Activated CD4-positive, alpha-beta T cell treated with anti-CD3 and anti-CD28 coated beads, Interleukin-10, Interleukin-2, amounts not matched to agents 100 ng/mL and 50 ng/mL, durations not matched to agents 16 hours and 8 hours (primary cell): ENCODE measurements around the gene LPP.

Experiments used
- DNase-seq: peaks from one replicate; pipeline ENCODE4 v3.0.0-alpha.2; 2020

LPP gene

GRCh38 chr3:188870431-188870830 lies 716.5 kb downstream of the LPP start:
- no peak for DNase-seq

DNA sequence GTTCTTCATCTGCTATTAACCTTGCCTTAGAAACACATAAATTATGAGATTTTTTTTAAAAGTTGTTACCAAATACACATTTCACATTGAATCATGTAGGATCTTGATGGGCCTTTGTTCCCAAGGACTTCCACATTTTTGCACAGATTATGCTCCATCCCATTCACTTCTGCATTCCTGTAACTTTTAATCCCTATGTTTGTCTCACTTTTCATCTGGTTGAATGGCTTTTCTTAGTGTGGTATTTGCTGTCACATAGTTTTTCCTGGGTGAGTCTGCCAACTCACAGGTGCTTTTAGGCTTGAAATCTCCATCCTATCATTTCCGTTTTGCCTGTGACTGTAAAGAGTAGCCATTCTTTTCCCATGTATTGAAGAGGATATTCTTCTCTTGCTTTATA lies 720.6 kb downstream of the LPP start:
- no peak for DNase-seq

GRCh38 chr3:188875413-188875812 lies 721.5 kb downstream of the LPP start:
- DNase-seq, result no peak

GRCh38 chr3:188876370-188876769 lies 722.4 kb downstream of the LPP start:
- no peak for DNase-seq

DNA sequence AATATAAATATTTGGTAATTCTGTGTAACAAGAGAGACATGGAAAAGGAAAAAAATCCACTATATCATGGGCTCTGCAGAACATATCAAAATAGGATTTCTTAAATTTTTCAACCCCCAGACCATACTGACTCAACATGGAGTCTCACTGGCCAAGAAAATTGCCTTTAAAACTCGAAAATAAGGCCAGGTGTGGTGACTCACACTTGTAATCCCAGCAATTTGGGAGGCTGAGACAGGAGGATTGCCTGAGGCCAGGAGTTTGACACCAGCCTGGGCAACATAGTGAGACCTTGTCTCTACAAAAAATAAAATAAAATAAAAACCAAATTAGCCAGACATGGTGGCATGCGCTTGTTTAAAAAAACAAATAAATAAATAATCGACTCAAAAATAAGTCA lies 723.4 kb downstream of the LPP start:
- DNase-seq, result no peak

DNA sequence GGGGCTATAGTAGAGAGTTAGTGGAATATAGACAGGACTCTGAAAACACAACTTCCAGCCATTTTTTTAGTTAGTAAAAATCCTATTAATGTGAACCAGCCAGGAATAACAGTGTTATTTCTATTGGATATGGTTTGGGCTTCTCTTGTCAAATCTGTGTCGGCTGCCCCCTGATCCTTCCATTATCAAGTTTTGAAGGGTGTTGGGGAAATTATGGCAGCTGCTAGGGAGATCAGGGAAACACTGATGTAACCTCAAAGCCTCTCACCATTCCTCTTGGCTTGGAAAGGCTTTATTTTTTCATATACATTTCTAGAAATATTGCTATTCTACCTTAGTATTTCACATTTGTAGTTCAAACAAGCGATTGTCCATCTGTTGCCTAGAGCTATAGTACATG lies 724.1 kb downstream of the LPP start:
- no peak for DNase-seq

- no peak for DNase-seq
Observed at GRCh38 chr3:188881954-188882641, 728.1 kb downstream of the LPP start.

- no peak for DNase-seq
Observed at GRCh38 chr3:188884299-188885043, 730.5 kb downstream of the LPP start.

- DNase-seq, result no peak
Observed at GRCh38 chr3:188888321-188889053, 734.5 kb downstream of the LPP start.

DNA sequence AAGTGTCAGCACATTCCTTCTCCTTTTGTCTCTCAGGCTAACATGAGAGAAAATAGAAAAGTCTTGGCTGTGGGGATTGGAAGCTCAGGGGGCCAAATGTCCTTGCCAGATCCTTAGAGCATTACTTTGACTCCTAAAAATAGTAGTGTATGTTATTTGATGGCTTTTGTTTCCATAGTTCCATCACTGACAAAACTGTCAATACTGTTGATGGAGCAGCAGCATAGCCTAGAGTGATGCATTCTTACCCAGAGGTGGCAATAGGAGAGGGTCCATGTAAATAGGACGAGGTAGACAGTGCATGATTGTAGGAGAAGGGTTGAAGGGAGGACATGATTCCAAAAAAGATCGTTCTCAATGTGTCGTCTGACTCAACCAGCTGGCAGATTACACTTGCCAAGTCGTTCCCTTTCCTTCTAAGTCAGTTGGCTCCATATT lies 735.1 kb downstream of the LPP start:
- DNase-seq, result no peak

- no peak for DNase-seq
Observed at GRCh38 chr3:188890572-188891270, 736.8 kb downstream of the LPP start.

GRCh38 chr3:188899881-188900280 lies 745.9 kb downstream of the LPP start:
- DNase-seq, result no peak

DNA sequence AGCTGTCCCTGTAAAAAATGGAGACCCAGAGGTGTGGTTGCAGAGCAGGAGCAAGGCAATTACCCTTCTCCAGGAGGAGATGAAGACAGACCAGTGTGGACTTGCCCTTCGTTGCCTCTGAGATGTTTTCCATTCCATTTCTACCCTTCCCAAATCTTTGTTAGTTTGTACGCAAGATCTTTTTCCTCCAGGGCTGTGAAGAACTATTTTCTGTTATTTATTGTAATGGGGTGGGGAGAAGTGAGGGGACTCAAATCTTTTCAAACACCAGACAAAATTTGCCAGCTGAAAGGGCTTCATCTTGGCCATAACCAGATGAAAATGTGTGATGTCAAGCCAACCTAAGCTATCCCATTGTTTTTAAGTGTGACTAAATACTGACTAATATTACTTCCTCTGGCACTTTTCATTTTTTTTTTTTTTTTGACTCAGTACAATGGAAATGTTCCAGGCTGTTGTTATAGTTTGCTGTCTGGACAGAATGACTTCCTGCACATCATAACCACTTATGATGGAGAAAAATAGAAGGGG lies 746.5 kb downstream of the LPP start:
- DNase-seq, result no peak

GRCh38 chr3:188901126-188901525 lies 747.2 kb downstream of the LPP start:
- DNase-seq, result no peak

- no peak for DNase-seq
Observed at GRCh38 chr3:188901671-188902287, 747.8 kb downstream of the LPP start.

DNA sequence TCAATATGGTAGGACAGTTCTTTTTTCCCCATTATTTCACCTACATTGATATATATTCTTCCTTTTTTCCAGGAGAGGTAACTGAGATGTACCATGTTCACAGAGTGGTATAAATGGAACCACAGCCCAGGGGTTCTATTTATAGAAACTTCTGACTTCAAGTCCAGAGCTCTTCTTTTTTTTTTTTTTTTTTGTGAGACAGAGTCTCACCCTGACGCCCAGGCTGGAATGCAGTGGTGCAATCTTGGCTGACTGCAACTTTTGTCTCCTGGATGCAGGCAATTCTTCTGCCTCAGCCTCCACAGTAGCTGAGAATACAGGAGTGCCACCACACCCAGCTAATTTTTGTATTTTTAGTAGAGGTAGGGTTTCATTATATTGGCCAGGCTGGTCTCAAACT lies 750.7 kb downstream of the LPP start:
- no peak for DNase-seq

DNA sequence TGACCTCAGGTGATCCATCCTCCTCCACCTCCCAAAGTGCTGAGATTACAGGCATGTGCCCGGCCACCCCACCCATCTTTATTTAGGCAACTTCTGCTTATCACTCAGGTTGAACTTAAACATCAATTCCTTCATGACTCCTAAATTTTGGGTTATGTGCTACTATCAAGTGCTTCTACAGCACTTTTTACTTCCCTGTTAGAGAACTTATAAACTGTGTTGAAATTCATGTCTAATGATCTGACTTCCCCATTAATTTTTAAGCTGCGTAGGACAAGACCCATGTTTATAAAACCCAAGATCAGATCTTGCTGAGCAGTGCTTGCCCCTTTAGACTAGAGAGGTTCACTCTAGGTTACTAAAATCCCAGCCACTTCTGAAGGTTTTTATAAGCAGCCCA lies 751.6 kb downstream of the LPP start:
- no peak for DNase-seq

DNA sequence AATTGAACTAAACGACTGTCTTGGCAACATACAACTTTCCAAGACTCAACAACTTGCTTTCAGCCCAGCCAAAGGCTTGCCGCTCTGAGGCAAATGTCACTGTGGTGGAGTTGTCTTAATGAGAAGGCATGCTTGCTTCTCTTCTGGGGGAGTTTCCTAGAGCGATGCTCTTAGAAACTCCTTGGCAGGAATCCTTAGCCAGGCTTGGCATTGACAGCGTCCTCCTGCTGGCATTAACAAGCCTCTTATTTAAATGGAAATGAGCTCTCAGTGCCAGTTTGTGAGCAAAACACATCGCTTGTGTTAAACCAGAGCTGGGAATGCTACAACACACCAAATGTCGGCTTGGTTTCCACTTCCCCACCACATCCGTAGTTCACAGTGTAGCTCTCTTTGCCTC lies 752.3 kb downstream of the LPP start:
- no peak for DNase-seq

- DNase-seq, result no peak
Observed at GRCh38 chr3:188908002-188908850, 754.3 kb downstream of the LPP start.

GRCh38 chr3:188911026-188911850 lies 757.3 kb downstream of the LPP start:
- DNase-seq, result no peak

DNA sequence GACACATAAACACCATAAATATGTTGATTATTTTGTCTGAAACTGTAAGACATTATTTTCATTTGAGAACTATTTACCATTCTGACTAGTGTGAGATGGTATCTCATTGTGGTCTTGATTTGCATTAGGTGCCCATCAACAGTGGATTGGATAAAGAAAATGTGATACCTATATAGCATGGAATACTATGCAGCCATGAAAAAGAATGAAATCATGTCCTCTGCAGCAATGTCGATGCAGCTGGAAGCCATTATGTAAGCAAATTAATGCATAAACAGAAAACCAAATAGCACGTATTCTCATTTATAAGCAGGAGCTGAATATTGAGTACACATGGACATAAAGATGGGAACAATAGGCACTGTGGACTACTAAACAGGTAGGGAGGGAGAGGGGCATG lies 759.1 kb downstream of the LPP start:
- no peak for DNase-seq
